ENCODE results near the gene TOP2A.

The TOP2A gene

GRCh38 chr17:40340880-40341807, 76.6 kb downstream of the TOP2A start:
- ATAC-seq (ENCODE audit: low read depth), result peak; percentile 86

DNA sequence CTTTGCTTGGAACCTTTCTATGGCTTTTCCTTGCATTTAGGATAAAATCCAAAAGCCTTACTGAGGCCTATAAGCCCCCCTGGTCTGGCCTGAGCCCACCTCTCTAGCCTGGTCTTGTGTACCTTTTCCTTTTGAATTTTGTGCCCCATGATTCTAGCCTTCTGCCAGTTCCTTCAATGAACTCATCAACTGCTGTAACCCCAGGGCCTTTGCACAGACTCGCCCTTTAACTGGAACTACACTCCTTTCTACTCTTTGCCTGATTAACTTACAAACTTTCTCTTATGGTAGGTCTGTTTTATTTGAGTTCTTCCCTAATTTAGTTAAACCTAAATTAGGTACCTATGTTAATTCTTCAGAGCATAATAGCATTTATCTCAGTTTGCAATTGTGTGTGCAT, 77.4 kb downstream of the TOP2A start:
- ATAC-seq (ENCODE audit: low read depth) (no peak), DNase-seq (ENCODE audit: low spot score in 2 of 2) (no peak)
- Mint-ChIP-seq H3K4me3 (no peak overlapping the region), H3K36me3 (peaks cover 9% of the 10 kb centered on the region), H3K9me3 (no peaks in the 10 kb centered on the region), H3K4me1 (peaks cover 51% of the 10 kb centered on the region), H3K27ac (peak overlapping the region; percentile 82), H3K27me3 (no peaks in the 10 kb centered on the region)

More at GRCh38 chr17:40340880-40341807, 76.6 kb downstream of the TOP2A start:
- peak overlapping the region; percentile 82 for H3K27ac Mint-ChIP-seq
- H3K27me3 Mint-ChIP-seq, result no peaks in the 10 kb centered on the region
- H3K4me3 Mint-ChIP-seq, result peak overlapping the region; percentile 87
- peaks cover 59% of the 10 kb centered on the region for H3K4me1 Mint-ChIP-seq
- peaks cover 9% of the 10 kb centered on the region for H3K36me3 Mint-ChIP-seq
- no peaks in the 10 kb centered on the region for H3K9me3 Mint-ChIP-seq
- DNase-seq (ENCODE audit: low spot score in 2 of 2), result peak; percentile 89 to 92

GRCh38 chr17:40338941-40339649, 78.6 kb downstream of the TOP2A start:
- Mint-ChIP-seq H3K27me3 (no peaks in the 10 kb centered on the region), H3K4me3 (no peak overlapping the region), H3K27ac (peak overlapping the region; percentile 82), H3K36me3 (peaks cover 12% of the 10 kb centered on the region), H3K9me3 (no peaks in the 10 kb centered on the region), H3K4me1 (peaks cover 50% of the 10 kb centered on the region)
- DNase-seq (ENCODE audit: low spot score in 2 of 2), result no peak
- no peak for ATAC-seq (ENCODE audit: low read depth)
